WTC11 (cell line): ENCODE measurements around the gene LEFTY1.

Source experiments
- AFF4 ChIP-seq: sonication (generic); formaldehyde crosslinking; IDR thresholded peaks from 2 replicates; pipeline ENCODE4 v1.8.1; 2023; ENCODE audit warnings: mild to moderate bottlenecking, missing genetic modification reagents, borderline replicate concordance
- ELF4 ChIP-seq: sonication (generic); formaldehyde crosslinking; IDR thresholded peaks from 2 replicates; pipeline ENCODE4 v1.8.1; 2022; ENCODE audit warnings: low read depth, mild to moderate bottlenecking, moderate library complexity, missing genetic modification reagents
- ESRRA ChIP-seq: sonication (generic); formaldehyde crosslinking; IDR thresholded peaks from 2 replicates; pipeline ENCODE4 v1.8.1; 2022; ENCODE audit warnings: mild to moderate bottlenecking, missing genetic modification reagents, borderline replicate concordance
- ETV6 ChIP-seq: sonication (generic); formaldehyde crosslinking; IDR thresholded peaks from 2 replicates; pipeline ENCODE4 v1.8.1; 2022; ENCODE audit warnings: mild to moderate bottlenecking, missing genetic modification reagents
- SP1 ChIP-seq: sonication (generic); formaldehyde crosslinking; conservative IDR thresholded peaks from 2 replicates; pipeline ENCODE4 v1.8.1; 2022; ENCODE audit warnings: missing genetic modification reagents
- TEAD4 ChIP-seq: sonication (generic); formaldehyde crosslinking; IDR thresholded peaks from 2 replicates; pipeline ENCODE4 v1.8.0; 2022; ENCODE audit warnings: mild to moderate bottlenecking, missing genetic modification reagents
- ZNF121 ChIP-seq: sonication (generic); formaldehyde crosslinking; IDR thresholded peaks from 2 replicates; pipeline ENCODE4 v1.8.0; 2023; ENCODE audit warnings: missing genetic modification reagents
- TF ChIP-seq, protein P1 (sequence below): fragments of 250-450 bp; sonication (Bioruptor Pico); IDR thresholded peaks from 2 replicates; pipeline ENCODE4 v1.9.0; 2021; ENCODE audit warnings: mild to moderate bottlenecking, borderline replicate concordance
- TF ChIP-seq, protein P2 (sequence below): fragments of 200-600 bp; IDR thresholded peaks from 2 replicates; pipeline ENCODE4 v1.8.0; 2022; ENCODE audit warnings: antibody characterized with exemption
- TF ChIP-seq, protein P3 (sequence below): sonication (generic); formaldehyde crosslinking; IDR thresholded peaks from 2 replicates; pipeline ENCODE4 v1.8.0; 2023; ENCODE audit warnings: missing genetic modification reagents

DNA sequence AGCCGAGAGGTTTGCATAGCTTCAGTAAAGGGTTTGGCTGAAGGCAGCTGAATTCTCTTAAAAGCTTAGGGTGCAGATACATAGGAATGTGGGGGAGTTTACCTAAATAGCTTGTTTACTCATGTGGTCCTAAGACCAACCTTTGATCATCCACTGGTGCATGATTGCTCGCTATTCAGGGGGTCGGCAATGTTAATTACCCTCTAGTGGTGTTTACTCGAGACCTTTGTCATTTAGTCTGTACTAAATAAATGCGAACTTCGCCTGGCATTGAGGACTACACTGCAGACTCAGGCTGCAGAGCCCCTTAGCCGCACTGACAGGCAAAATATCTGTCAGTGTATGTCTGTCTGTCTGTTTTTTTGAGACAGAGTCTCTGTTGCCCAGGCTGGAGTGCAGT, 38.6 kb downstream of the LEFTY1 start:
- TF ChIP-seq, protein P1, sequence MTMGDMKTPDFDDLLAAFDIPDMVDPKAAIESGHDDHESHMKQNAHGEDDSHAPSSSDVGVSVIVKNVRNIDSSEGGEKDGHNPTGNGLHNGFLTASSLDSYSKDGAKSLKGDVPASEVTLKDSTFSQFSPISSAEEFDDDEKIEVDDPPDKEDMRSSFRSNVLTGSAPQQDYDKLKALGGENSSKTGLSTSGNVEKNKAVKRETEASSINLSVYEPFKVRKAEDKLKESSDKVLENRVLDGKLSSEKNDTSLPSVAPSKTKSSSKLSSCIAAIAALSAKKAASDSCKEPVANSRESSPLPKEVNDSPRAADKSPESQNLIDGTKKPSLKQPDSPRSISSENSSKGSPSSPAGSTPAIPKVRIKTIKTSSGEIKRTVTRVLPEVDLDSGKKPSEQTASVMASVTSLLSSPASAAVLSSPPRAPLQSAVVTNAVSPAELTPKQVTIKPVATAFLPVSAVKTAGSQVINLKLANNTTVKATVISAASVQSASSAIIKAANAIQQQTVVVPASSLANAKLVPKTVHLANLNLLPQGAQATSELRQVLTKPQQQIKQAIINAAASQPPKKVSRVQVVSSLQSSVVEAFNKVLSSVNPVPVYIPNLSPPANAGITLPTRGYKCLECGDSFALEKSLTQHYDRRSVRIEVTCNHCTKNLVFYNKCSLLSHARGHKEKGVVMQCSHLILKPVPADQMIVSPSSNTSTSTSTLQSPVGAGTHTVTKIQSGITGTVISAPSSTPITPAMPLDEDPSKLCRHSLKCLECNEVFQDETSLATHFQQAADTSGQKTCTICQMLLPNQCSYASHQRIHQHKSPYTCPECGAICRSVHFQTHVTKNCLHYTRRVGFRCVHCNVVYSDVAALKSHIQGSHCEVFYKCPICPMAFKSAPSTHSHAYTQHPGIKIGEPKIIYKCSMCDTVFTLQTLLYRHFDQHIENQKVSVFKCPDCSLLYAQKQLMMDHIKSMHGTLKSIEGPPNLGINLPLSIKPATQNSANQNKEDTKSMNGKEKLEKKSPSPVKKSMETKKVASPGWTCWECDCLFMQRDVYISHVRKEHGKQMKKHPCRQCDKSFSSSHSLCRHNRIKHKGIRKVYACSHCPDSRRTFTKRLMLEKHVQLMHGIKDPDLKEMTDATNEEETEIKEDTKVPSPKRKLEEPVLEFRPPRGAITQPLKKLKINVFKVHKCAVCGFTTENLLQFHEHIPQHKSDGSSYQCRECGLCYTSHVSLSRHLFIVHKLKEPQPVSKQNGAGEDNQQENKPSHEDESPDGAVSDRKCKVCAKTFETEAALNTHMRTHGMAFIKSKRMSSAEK (CRISPR knock-in tag): no peak
- TF ChIP-seq, protein P2, sequence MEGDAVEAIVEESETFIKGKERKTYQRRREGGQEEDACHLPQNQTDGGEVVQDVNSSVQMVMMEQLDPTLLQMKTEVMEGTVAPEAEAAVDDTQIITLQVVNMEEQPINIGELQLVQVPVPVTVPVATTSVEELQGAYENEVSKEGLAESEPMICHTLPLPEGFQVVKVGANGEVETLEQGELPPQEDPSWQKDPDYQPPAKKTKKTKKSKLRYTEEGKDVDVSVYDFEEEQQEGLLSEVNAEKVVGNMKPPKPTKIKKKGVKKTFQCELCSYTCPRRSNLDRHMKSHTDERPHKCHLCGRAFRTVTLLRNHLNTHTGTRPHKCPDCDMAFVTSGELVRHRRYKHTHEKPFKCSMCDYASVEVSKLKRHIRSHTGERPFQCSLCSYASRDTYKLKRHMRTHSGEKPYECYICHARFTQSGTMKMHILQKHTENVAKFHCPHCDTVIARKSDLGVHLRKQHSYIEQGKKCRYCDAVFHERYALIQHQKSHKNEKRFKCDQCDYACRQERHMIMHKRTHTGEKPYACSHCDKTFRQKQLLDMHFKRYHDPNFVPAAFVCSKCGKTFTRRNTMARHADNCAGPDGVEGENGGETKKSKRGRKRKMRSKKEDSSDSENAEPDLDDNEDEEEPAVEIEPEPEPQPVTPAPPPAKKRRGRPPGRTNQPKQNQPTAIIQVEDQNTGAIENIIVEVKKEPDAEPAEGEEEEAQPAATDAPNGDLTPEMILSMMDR: no peak
- no peak for TF ChIP-seq ELF4 (CRISPR knock-in tag)
- TF ChIP-seq ETV6 (CRISPR knock-in tag): no peak
- TF ChIP-seq, protein P3, sequence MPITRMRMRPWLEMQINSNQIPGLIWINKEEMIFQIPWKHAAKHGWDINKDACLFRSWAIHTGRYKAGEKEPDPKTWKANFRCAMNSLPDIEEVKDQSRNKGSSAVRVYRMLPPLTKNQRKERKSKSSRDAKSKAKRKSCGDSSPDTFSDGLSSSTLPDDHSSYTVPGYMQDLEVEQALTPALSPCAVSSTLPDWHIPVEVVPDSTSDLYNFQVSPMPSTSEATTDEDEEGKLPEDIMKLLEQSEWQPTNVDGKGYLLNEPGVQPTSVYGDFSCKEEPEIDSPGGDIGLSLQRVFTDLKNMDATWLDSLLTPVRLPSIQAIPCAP (CRISPR knock-in tag): no peak
- no peak for TF ChIP-seq TEAD4 (CRISPR knock-in tag)
- TF ChIP-seq ESRRA (CRISPR knock-in tag): no peak
- TF ChIP-seq AFF4 (CRISPR knock-in tag): no peak
- TF ChIP-seq SP1 (CRISPR knock-in tag): no peak
- TF ChIP-seq ZNF121 (CRISPR knock-in tag): no peak
